ENCODE data around the gene SLC51A. TPM values are rescaled to one million over a fixed set of nuclear protein-coding genes. Genes with fewer than 3 reads are reported as not detected.

Gene SLC51A
- total and polyA plus RNA-seq, 12 donors: 1.2 to 73.1 (median 12.7) TPM

- Histone ChIP-seq H3K4me1 (replicated peaks in 1 of 2) (peaks cover 8 to 10% of the 10 kb centered on the region in 2 donors), H3K9me3 (replicated peaks in 1 of 3) (no peaks in the 10 kb centered on the region), H3K27ac (peak overlapping the region in 3 of 5 donors; percentile 53 to 72 (median 62)), H3K4me3 (no peak overlapping the region), H3K27me3 (no peaks in the 10 kb centered on the region), H3K36me3 (replicated peaks in 1 of 2) (no peaks in the 10 kb centered on the region)
- peak in 1 of 2 donors; percentile 7 for TF ChIP-seq POLR2A (IDR thresholded peaks at IDR 0.05)
- TF ChIP-seq, protein P1, sequence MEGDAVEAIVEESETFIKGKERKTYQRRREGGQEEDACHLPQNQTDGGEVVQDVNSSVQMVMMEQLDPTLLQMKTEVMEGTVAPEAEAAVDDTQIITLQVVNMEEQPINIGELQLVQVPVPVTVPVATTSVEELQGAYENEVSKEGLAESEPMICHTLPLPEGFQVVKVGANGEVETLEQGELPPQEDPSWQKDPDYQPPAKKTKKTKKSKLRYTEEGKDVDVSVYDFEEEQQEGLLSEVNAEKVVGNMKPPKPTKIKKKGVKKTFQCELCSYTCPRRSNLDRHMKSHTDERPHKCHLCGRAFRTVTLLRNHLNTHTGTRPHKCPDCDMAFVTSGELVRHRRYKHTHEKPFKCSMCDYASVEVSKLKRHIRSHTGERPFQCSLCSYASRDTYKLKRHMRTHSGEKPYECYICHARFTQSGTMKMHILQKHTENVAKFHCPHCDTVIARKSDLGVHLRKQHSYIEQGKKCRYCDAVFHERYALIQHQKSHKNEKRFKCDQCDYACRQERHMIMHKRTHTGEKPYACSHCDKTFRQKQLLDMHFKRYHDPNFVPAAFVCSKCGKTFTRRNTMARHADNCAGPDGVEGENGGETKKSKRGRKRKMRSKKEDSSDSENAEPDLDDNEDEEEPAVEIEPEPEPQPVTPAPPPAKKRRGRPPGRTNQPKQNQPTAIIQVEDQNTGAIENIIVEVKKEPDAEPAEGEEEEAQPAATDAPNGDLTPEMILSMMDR (IDR thresholded peaks at IDR 0.05): no peak
- intact Hi-C loops (cut with DNase I): no loop called here
- 35 to 50% (median 46%) methylated on average over 12 to 24 of the region's 24 CpGs for WGBS, 4 donors
- peak in 6 of 7 donors; percentile 53 to 76 (median 68) for DNase-seq
These were observed 11.5 kb downstream of the SLC51A start for GRCh38 chr3:196227629-196228493.

GRCh38 chr3:196232154-196232881 lies 16.0 kb downstream of the SLC51A start:
- TF ChIP-seq POLR2A (IDR thresholded peaks at IDR 0.05): no peak
- TF ChIP-seq, protein P1 (IDR thresholded peaks at IDR 0.05): no peak
- H3K9me3 ChIP-seq (replicated peaks in 1 of 3): no peaks in the 10 kb centered on the region
- H3K4me1 ChIP-seq (replicated peaks in 1 of 2): peaks cover 6 to 10% of the 10 kb centered on the region in 2 donors
- no peak overlapping the region for H3K27ac ChIP-seq
- 84 to 95% (median 93%) methylated on average over 12 of the region's 12 CpGs for WGBS, 4 donors
- H3K27me3 ChIP-seq: no peaks in the 10 kb centered on the region
- DNase-seq: no peak
- no peak overlapping the region for H3K4me3 ChIP-seq
- H3K36me3 ChIP-seq (replicated peaks in 1 of 2): peaks cover 0 to 5% of the 10 kb centered on the region in 2 donors
- intact Hi-C loops (cut with DNase I): no loop called here

GRCh38 chr3:196232882-196233251 lies 16.5 kb downstream of the SLC51A start:
- WGBS, 4 donors: 82 to 94% (median 89%) methylated on average over 8 of the region's 8 CpGs
- no peak overlapping the region for H3K27ac ChIP-seq
- no peak for TF ChIP-seq POLR2A (IDR thresholded peaks at IDR 0.05)
- TF ChIP-seq, protein P1 (IDR thresholded peaks at IDR 0.05): no peak
- intact Hi-C loops (cut with DNase I): no loop called here
- no peaks in the 10 kb centered on the region for H3K27me3 ChIP-seq
- H3K4me1 ChIP-seq (replicated peaks in 1 of 2): peaks cover under 1 to 4% of the 10 kb centered on the region in 2 donors
- DNase-seq: no peak
- no peaks in the 10 kb centered on the region for H3K9me3 ChIP-seq (replicated peaks in 1 of 3)
- no peak overlapping the region for H3K4me3 ChIP-seq
- H3K36me3 ChIP-seq (replicated peaks in 1 of 2): peaks cover 0 to 11% of the 10 kb centered on the region in 2 donors

DNA sequence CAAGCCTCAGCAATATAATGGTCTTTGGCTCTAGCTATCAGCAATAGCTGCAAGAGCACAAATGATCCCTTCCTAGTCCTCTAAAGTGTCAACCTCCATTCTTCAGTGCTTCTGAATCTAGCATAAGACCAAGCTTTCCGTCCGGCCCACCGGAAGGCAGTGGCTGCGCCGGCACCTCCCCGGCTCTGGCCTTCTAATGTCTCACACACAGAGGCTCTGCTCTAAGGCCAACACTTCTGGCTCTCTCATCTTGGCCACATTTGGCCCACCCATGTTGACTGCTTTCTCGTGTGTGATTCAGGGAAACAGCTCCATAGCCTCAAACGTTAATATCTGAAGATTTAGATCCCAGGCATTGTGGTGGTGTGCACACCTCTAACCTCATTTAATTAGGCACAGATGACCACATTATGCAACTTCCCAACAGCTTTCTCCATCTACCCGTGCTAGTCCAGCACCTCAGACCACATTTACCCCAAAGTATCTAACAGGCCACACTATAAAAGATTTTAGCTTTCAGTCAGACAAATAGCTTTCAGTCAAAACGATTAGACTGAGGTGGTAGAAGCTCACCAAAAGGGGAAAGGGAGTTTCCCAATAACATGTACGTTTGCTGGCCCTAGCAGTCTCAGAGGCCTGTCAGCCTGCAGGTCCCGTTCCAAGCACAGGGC lies 19.3 kb downstream of the SLC51A start:
- no peak overlapping the region for H3K27ac ChIP-seq
- intact Hi-C loops (cut with DNase I): no loop called here
- no peaks in the 10 kb centered on the region for H3K27me3 ChIP-seq
- peaks cover 5 to 18% of the 10 kb centered on the region in 2 donors for H3K4me1 ChIP-seq (replicated peaks in 1 of 2)
- H3K36me3 ChIP-seq (replicated peaks in 1 of 2): peaks cover 0 to 37% of the 10 kb centered on the region in 2 donors
- no peak for TF ChIP-seq POLR2A (IDR thresholded peaks at IDR 0.05)
- TF ChIP-seq, protein P1 (IDR thresholded peaks at IDR 0.05): no peak
- WGBS, 4 donors: 80 to 85% (median 84%) methylated on average over 12 of the region's 12 CpGs
- no peaks in the 10 kb centered on the region for H3K9me3 ChIP-seq (replicated peaks in 1 of 3)
- no peak for DNase-seq
- no peak overlapping the region for H3K4me3 ChIP-seq
